Measurements from ENCODE around the gene UPF1.
A peak's percentile ranks its signal among the peaks of the same experiment; 100 is the strongest.

GRCh38 chr19:18895038-18895823, 63.5 kb downstream of the UPF1 start:
- TF ChIP-seq CTCF (tag by site-specific recombination; IDR thresholded peaks at IDR 0.05): peak; percentile 58
- TF ChIP-seq ZNF621 (tag by site-specific recombination; IDR thresholded peaks at IDR 0.05): no peak
- TF ChIP-seq TCF7L2 (IDR thresholded peaks at IDR 0.05; ENCODE audit: borderline replicate concordance, low read depth, low read length): no peak

All from HEK293 (cell line).